Bronchial epithelial cell (primary cell): ENCODE data around the gene NEURL2. TPM values are rescaled to one million over a fixed set of nuclear protein-coding genes. Genes with fewer than 3 reads are reported as not detected.

Experiments used
- DNase-seq: peaks from one replicate; pipeline ENCODE4 v3.0.0-alpha.2; 2010; ENCODE audit warnings: low read depth
- FAIRE-seq: peaks from 2 replicates; lab custom pipeline; 2011; peaks lifted over from hg19 to GRCh38; lab: Jason Lieb, UNC
- H3K27me3 ChIP-seq: 2 replicates; pipeline ENCODE4 v1.5.1; 2011; ENCODE audit warnings: low read length; ENCODE audit not compliant: control insufficient read depth, insufficient read depth
- H3K36me3 ChIP-seq: 2 replicates; pipeline ENCODE4 v1.5.1; 2011; ENCODE audit warnings: low read length; ENCODE audit not compliant: control insufficient read depth, insufficient read depth
- H3K4me3 ChIP-seq: 2 replicates; pipeline ENCODE4 v1.5.1; 2011; ENCODE audit warnings: mild to moderate bottlenecking, low read depth, low read length, control low read depth
- CTCF ChIP-seq: IDR thresholded peaks from 2 replicates; pipeline ENCODE4 v1.5.1; 2011; ENCODE audit warnings: mild to moderate bottlenecking, moderate library complexity, low read length, control low read depth, inconsistent platforms; ENCODE audit not compliant: insufficient read depth, severe bottlenecking
- total RNA-seq: library from RNA; depleted of rRNA; stranded (reverse); fragments of >200 nt; gene quantifications from 2 replicates; pipeline ENCODE4 v1.2.1, GENCODE V29; 2014

The NEURL2 gene
- total RNA-seq, 1 donor from 2014 or later: 2.6 TPM

GRCh38 chr20:45927071-45927878 lies 36.3 kb upstream of the NEURL2 start:
- no peak for FAIRE-seq

DNA sequence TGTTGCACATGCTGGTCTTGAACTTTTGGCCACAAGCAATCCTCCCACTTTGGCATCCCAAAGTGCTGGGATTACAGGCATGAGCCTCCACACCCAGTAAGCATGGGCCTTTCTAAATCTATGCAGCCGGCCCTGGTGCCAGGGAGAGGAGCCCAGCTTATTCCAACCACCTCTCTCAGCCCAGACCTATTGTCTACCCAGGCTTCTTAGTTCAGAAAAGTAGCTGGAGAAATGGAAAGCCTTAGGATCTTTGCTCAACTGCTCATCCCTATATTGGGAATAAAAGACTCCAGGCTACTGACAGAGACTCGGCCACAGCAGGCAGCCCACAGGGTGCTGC lies 35.7 kb upstream of the NEURL2 start:
- TF ChIP-seq CTCF: no peak
- no peak for FAIRE-seq

More at GRCh38 chr20:45927071-45927878, 36.3 kb upstream of the NEURL2 start:
- Histone ChIP-seq H3K36me3 (no peaks in the 10 kb centered on the region), H3K4me3 (no peak overlapping the region), H3K27me3 (no peaks in the 10 kb centered on the region)
- no peak for DNase-seq
- no peak for TF ChIP-seq CTCF

DNA sequence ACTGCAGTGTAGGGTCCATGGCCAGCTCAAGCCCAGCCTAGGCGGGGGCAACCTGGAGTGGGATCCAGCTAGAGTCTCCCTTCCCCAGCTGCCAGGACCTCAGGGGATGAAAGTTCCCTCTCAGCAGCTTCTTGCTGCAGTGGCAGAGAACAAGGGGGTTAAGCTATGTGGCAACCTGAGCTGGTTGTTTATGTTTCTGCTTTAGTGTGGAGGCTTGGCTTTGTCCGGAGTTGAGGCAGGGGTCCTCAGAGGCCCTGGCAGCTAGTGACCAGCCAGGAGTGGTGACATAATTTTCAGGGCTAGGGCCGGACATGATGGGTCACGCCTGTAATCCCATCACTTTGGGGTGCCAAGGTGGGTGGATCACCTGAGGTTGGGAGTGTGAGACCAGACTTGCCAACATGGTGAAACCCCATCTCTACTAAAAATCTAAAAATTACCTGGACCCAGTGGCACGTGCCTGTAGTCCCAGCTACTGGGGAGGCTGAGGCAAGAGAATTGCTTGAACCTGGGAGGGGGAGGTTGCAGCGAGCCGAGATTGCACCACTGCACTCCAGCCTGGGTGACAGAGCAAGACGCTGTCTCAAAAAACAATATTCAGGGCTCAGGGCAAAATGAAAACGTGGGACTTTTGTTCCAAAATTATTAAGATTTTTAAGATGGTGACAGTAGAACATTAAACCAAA lies 35.0 kb upstream of the NEURL2 start:
- H3K4me3 ChIP-seq: no peak overlapping the region
- FAIRE-seq: no peak
- H3K36me3 ChIP-seq: no peaks in the 10 kb centered on the region
- no peaks in the 10 kb centered on the region for H3K27me3 ChIP-seq
- DNase-seq: no peak
- TF ChIP-seq CTCF: no peak

More for the DNA sequence above, 35.7 kb upstream of the NEURL2 start:
- Histone ChIP-seq H3K27me3 (no peaks in the 10 kb centered on the region), H3K36me3 (no peaks in the 10 kb centered on the region), H3K4me3 (no peak overlapping the region)
- DNase-seq: no peak

DNA sequence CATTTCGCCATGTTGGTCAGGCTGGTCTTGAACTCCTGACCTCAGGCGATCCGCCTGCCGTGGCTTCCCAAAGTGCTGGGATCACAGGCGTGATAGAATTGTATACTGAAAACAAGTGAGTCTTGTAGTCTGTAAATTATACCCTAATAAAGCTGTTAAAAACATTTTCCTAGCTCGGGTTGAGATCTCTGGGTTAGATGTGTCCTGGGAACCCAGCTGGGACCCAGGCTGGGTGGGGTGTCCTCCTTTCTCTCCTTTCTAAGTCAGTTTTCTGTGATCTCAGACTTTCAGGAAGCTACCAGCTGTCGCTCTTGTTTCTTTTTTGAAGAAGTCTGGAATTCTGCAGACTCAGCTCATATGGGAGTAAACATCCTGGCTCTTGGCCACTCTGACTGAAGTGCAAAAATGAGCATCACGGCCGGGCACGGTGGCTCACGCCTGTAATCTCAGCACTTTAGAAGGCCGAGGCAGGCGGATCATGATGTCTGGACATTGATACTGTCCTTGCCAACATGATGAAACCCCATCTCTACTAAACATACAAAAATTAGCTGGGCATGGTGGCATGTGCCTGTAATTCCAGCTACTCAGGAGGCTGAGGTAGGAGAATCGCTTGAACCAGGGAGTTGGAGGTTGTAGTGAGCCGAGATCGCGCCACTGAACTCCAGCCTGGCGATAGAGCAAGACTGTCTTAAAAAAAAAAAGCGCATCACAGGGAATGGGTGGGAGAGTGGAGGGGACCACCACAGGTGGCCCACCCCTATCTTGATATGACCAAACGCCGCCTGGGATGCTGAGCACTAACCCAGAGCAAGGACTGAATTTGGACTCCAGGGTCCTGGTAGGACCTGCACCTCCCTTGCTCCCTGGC lies 33.6 kb upstream of the NEURL2 start:
- FAIRE-seq (no peak), DNase-seq (no peak)
- TF ChIP-seq CTCF: no peak
- Histone ChIP-seq H3K36me3 (no peaks in the 10 kb centered on the region), H3K4me3 (no peak overlapping the region), H3K27me3 (no peaks in the 10 kb centered on the region)

DNA sequence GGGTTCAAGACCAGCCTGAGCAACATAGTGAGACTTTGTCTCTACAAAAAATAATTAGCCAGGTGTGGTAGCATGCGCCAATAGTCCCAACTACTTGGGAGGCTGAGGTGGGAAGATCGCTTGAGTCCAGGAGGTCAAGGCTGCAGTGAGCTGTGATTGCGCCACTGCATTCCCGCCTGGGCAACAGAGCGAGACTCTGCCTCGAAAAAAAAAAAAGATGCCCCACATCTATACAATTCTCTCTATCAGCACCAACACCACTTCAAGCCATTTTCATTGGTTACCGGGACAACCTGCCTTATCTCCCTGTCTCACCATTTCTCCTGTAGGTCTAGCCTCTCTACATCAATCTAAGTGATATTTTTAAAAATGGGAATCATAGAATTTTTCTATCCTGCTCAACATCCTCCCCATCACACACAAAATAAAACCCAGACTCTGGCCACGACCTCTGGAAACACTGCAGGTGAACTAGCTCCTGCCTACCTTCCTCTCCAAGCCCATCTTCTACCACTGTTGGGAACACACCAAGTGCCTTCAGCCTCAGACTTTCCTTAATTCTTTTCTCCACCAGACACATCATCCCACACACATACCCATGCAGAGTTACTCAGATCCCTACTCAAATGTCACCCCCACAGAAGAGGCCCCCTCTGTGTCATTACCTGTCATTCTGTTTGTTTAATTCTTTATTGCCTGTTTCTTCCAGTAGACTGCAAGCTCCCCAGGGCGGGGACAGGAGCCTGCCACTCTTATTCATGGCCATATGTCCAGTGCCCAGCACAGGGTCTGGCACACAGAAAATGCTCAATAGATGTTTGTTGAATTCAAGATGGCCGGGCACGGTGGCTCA lies 30.6 kb upstream of the NEURL2 start:
- H3K27me3 ChIP-seq: no peaks in the 10 kb centered on the region
- H3K36me3 ChIP-seq: no peaks in the 10 kb centered on the region
- no peak overlapping the region for H3K4me3 ChIP-seq
- no peak for FAIRE-seq
- DNase-seq: no peak
- TF ChIP-seq CTCF: no peak
